HCT116 (cell line): ENCODE measurements around the gene SLC35E4. TPM values are rescaled to one million over a fixed set of nuclear protein-coding genes. Genes with fewer than 3 reads are reported as not detected.

Experiments
- ATAC-seq: fragments of 200-7000 bp; cut with Tn5 transposase; 2 replicates; pipeline ENCODE4 v1.9.1; 2020; ENCODE audit warnings: mild to moderate bottlenecking, moderate library complexity
- BruUV-seq: library from RNA; stranded (reverse); fragments of 400-500 nt; replicated peaks from 2 replicates; lab custom pipeline; 2021; lab: Mats Ljungman, UMichigan
- CTCF ChIA-PET: fragments of 300-600 bp; sonication (Branson Sonifier 250); formaldehyde crosslinking; loops from one replicate; lab custom pipeline; 2021; ENCODE audit warnings: antibody characterized with exemption; lab: Charles Lee
- POLR2A ChIA-PET: fragments of 300-600, 350-600 bp; sonication (Branson Sonifier 250); formaldehyde crosslinking; loops from one replicate; lab custom pipeline; 2021; ENCODE audit warnings: antibody characterized with exemption; lab: Charles Lee
- RAD21 ChIA-PET, 2 experiments: fragments of 300-600 bp; sonication (Branson Sonifier 250); formaldehyde crosslinking; loops; one replicate each; lab custom pipeline; 2023; ENCODE audit warnings: low total read pairs in 2 of 2; ENCODE audit not compliant: uncharacterized antibody in 2 of 2, unreplicated experiment in 2 of 2, low non-redundant PET in 1 of 2; lab: Charles Lee
- DNase-seq: peaks from one replicate; pipeline ENCODE4 v3.0.0-alpha.2; 2010; ENCODE audit warnings: low read depth, low spot score
- H2AFZ ChIP-seq: fragments of 200-600 bp; shearing (Covaris generic), sonication (generic); 2 replicates; pipeline ENCODE4 v1.6.1; 2017; ENCODE audit warnings: low read depth, mixed run types, mixed read lengths, antibody characterized with exemption, low read length; ENCODE audit not compliant: poor library complexity, severe bottlenecking
- H3K27ac ChIP-seq: 2 replicates; pipeline ENCODE4 v1.5.1; 2012; ENCODE audit warnings: low read depth, low read length
- H3K27me3 ChIP-seq: fragments of 200-600 bp; sonication (generic); 2 replicates; pipeline ENCODE4 v1.6.1; 2016; ENCODE audit warnings: mixed run types, low read length, mixed read lengths; ENCODE audit not compliant: insufficient read depth
- H3K36me3 ChIP-seq, 2 experiments: fragments of 200-500 bp in 1 of 2; fragments of 200-600 bp in 1 of 2; sonication (Bioruptor generic) in 1 of 2; sonication (generic) in 1 of 2; 2 replicates each; pipeline versions ENCODE4 v1.5.1 to v1.6.1; 2014 to 2016; ENCODE audit warnings: low read length in 2 of 2, inconsistent platforms in 1 of 2, mixed read lengths in 1 of 2, mixed run types in 1 of 2; ENCODE audit not compliant: insufficient read depth in 2 of 2, control insufficient read depth in 1 of 2
- H3K4me1 ChIP-seq, 2 experiments: fragments of 200-600 bp in 1 of 2; sonication (generic) in 1 of 2; 2 replicates each; pipeline versions ENCODE4 v1.5.1 to v1.6.1; 2012 to 2017; ENCODE audit warnings: low read length in 2 of 2, inconsistent platforms in 1 of 2, mild to moderate bottlenecking in 1 of 2, mixed read lengths in 1 of 2, mixed run types in 1 of 2, moderate library complexity in 1 of 2; ENCODE audit not compliant: insufficient read depth in 2 of 2, control insufficient read depth in 1 of 2
- H3K4me2 ChIP-seq: fragments of 200-600 bp; sonication (generic); 2 replicates; pipeline ENCODE4 v1.6.1; 2017; ENCODE audit warnings: mixed run types, low read length, mixed read lengths
- H3K4me3 ChIP-seq, 2 experiments: fragments of 200-600 bp in 1 of 2; sonication (generic) in 1 of 2; replicated peaks in 1 of 2; 2 replicates each; pipeline ENCODE4 v1.5.1; 2011 to 2016; ENCODE audit warnings: low read length in 2 of 2, control low read depth in 1 of 2, low read depth in 1 of 2, mild to moderate bottlenecking in 1 of 2, mixed read lengths in 1 of 2, mixed run types in 1 of 2
- H3K79me2 ChIP-seq: fragments of 200-600 bp; sonication (generic); 2 replicates; pipeline ENCODE4 v1.6.1; 2017; ENCODE audit warnings: mild to moderate bottlenecking, mixed run types, low read length, moderate library complexity, mixed read lengths; ENCODE audit not compliant: insufficient read depth
- H3K9ac ChIP-seq: fragments of 200-600 bp; sonication (generic); 2 replicates; pipeline ENCODE4 v1.6.1; 2016; ENCODE audit warnings: low read length, mixed read lengths
- H3K9me2 ChIP-seq: fragments of 200-600 bp; sonication (generic), shearing (Covaris generic); 2 replicates; pipeline ENCODE4 v1.6.1; 2017; ENCODE audit warnings: mixed run types, mild to moderate bottlenecking, moderate library complexity; ENCODE audit not compliant: insufficient read depth
- H3K9me3 ChIP-seq, 2 experiments: fragments of 200-500 bp in 1 of 2; fragments of 200-600 bp in 1 of 2; sonication (Bioruptor generic) in 1 of 2; sonication (generic) in 1 of 2; 2 replicates each; pipeline ENCODE4 v1.6.1; 2014 to 2017; ENCODE audit warnings: low read length in 2 of 2, mixed read lengths in 2 of 2, inconsistent platforms in 1 of 2, low read depth in 1 of 2, mild to moderate bottlenecking in 1 of 2, mixed run types in 1 of 2, moderate library complexity in 1 of 2; ENCODE audit not compliant: control insufficient read depth in 1 of 2, insufficient read depth in 1 of 2
- H4K20me1 ChIP-seq: fragments of 200-600 bp; sonication (generic), shearing (Covaris generic); 2 replicates; pipeline ENCODE4 v1.6.1; 2017; ENCODE audit warnings: mixed run types, mild to moderate bottlenecking, moderate library complexity; ENCODE audit not compliant: insufficient read depth
- CEBPB ChIP-seq: IDR thresholded peaks from 2 replicates; pipeline ENCODE4 v1.6.1; 2012; ENCODE audit warnings: low read depth
- EGR1 ChIP-seq: IDR thresholded peaks from 2 replicates; pipeline ENCODE4 v1.6.1; 2012; ENCODE audit warnings: low read depth
- ELF1 ChIP-seq: IDR thresholded peaks from 2 replicates; pipeline ENCODE4 v1.6.1; 2012; ENCODE audit warnings: low read depth, borderline replicate concordance
- EZH2 ChIP-seq: fragments of 200-600 bp; sonication (generic); IDR thresholded peaks from 2 replicates; pipeline ENCODE4 v1.6.1; 2017; ENCODE audit warnings: antibody characterized with exemption, mixed run types
- POLR2A ChIP-seq: IDR thresholded peaks from 2 replicates; pipeline ENCODE4 v1.7.0; 2011; ENCODE audit warnings: borderline replicate concordance; ENCODE audit not compliant: insufficient read depth, insufficient read length; ENCODE audit errors: extremely low read depth
- POLR2AphosphoS5 ChIP-seq: IDR thresholded peaks from 2 replicates; pipeline ENCODE4 v1.6.1; 2011; ENCODE audit warnings: mild to moderate bottlenecking, low read depth, low read length, moderate library complexity
- RAD21 ChIP-seq: IDR thresholded peaks from 2 replicates; pipeline ENCODE4 v1.6.1; 2012; ENCODE audit warnings: low read depth, mild to moderate bottlenecking
- SP1 ChIP-seq: IDR thresholded peaks from 2 replicates; pipeline ENCODE4 v1.6.1; 2012; ENCODE audit warnings: low read depth
- SRF ChIP-seq: IDR thresholded peaks from 2 replicates; pipeline ENCODE4 v1.6.1; 2012; ENCODE audit warnings: low read depth
- TCF7L2 ChIP-seq: IDR thresholded peaks from 2 replicates; pipeline ENCODE4 v1.7.0; 2011; ENCODE audit warnings: borderline replicate concordance, inconsistent platforms; ENCODE audit not compliant: insufficient read depth, insufficient read length; ENCODE audit errors: extremely low read depth
- ZFX ChIP-seq: fragments of 450-650 bp; IDR thresholded peaks from 2 replicates; pipeline ENCODE4 v1.6.1; 2017
- ZNF274 ChIP-seq: fragments of 200-500 bp; sonication (Bioruptor generic); IDR thresholded peaks from 2 replicates; pipeline ENCODE4 v1.6.1; 2014; ENCODE audit warnings: mild to moderate bottlenecking, low read depth, low read length, inconsistent platforms
- intact Hi-C: fragments of 100-400 bp; cut with micrococcal nuclease; formaldehyde crosslinking; loops from 2 replicates; pipeline ENCODE4 v1.10.0; 2022
- total RNA-seq: library from RNA; stranded (reverse); gene quantifications from one replicate; pipeline ENCODE4 v1.2.1, GENCODE V29; 2021; ENCODE audit not compliant: unreplicated experiment
- TF ChIP-seq, protein P1 (sequence below): IDR thresholded peaks from 2 replicates; pipeline ENCODE4 v1.6.1; 2012; ENCODE audit warnings: low read depth
- TF ChIP-seq, protein P2 (sequence below): IDR thresholded peaks from 2 replicates; pipeline ENCODE4 v1.6.1; 2011; ENCODE audit warnings: mild to moderate bottlenecking, low read length, moderate library complexity; ENCODE audit not compliant: insufficient replicate concordance; ENCODE audit errors: extremely low read depth
- TF ChIP-seq, protein P3 (sequence below): IDR thresholded peaks from 2 replicates; pipeline ENCODE4 v1.6.1; 2012
- TF ChIP-seq, protein P4 (sequence below): IDR thresholded peaks from 2 replicates; pipeline ENCODE4 v1.6.1; 2012
- TF ChIP-seq, protein P5 (sequence below), 3 experiments: fragments of 200-600 bp in 1 of 3; sonication (generic) in 1 of 3; IDR thresholded peaks in 2 of 3; conservative IDR thresholded peaks in 1 of 3; 2 replicates each; pipeline ENCODE4 v1.5.1; 2012 to 2017; ENCODE audit warnings: low read depth in 2 of 3, low read length in 2 of 3, antibody characterized with exemption in 1 of 3, borderline replicate concordance in 1 of 3, control low read depth in 1 of 3, mild to moderate bottlenecking in 1 of 3, mixed read lengths in 1 of 3, mixed run types in 1 of 3, moderate library complexity in 1 of 3; ENCODE audit not compliant: insufficient read depth in 1 of 3

The SLC35E4 gene
- total RNA-seq, 1 experiment from 2014 or later: 6.2 TPM

DNA sequence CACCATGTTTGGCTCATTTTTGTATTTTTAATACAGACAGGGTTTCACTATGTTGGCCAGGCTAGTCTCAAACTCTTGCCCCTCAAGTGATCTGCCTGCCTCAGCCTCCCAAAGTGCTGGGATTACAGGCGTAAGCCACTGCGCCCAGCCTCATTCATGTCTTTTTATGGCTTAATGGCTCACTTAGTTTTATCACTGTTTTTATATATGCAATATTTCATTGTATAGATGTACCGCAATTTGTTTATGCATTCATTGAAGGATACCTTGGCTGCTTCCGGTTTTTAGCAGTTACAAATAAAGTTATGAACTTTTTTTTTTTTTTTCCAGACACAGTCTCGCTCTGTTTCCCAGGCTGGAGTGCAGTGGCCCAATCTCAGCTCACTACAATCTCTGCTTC lies 34.1 kb upstream of the SLC35E4 start:
- no peak overlapping the region for H2AFZ ChIP-seq
- intact Hi-C loops: loop anchor here (10.0 kb wide), 1 partner anchor 153 kb away; no protein-coding TSS in a partner anchor
- peaks cover 8 to 16% of the 10 kb centered on the region in 2 experiments for H3K4me1 ChIP-seq
- no peaks in the 10 kb centered on the region for H3K9me2 ChIP-seq
- H3K27me3 ChIP-seq: no peaks in the 10 kb centered on the region
- ATAC-seq: no peak
- H3K4me2 ChIP-seq: no peak overlapping the region
- H4K20me1 ChIP-seq: no peaks in the 10 kb centered on the region
- no TSS peak for BruUV-seq
- no peak for DNase-seq
- TF ChIP-seq ZNF274: no peak
- TF ChIP-seq ZFX: no peak
- no peak for TF ChIP-seq CEBPB
- no peak for TF ChIP-seq TCF7L2
- TF ChIP-seq, protein P1, sequence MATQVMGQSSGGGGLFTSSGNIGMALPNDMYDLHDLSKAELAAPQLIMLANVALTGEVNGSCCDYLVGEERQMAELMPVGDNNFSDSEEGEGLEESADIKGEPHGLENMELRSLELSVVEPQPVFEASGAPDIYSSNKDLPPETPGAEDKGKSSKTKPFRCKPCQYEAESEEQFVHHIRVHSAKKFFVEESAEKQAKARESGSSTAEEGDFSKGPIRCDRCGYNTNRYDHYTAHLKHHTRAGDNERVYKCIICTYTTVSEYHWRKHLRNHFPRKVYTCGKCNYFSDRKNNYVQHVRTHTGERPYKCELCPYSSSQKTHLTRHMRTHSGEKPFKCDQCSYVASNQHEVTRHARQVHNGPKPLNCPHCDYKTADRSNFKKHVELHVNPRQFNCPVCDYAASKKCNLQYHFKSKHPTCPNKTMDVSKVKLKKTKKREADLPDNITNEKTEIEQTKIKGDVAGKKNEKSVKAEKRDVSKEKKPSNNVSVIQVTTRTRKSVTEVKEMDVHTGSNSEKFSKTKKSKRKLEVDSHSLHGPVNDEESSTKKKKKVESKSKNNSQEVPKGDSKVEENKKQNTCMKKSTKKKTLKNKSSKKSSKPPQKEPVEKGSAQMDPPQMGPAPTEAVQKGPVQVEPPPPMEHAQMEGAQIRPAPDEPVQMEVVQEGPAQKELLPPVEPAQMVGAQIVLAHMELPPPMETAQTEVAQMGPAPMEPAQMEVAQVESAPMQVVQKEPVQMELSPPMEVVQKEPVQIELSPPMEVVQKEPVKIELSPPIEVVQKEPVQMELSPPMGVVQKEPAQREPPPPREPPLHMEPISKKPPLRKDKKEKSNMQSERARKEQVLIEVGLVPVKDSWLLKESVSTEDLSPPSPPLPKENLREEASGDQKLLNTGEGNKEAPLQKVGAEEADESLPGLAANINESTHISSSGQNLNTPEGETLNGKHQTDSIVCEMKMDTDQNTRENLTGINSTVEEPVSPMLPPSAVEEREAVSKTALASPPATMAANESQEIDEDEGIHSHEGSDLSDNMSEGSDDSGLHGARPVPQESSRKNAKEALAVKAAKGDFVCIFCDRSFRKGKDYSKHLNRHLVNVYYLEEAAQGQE: no peak
- TF ChIP-seq, protein P2, sequence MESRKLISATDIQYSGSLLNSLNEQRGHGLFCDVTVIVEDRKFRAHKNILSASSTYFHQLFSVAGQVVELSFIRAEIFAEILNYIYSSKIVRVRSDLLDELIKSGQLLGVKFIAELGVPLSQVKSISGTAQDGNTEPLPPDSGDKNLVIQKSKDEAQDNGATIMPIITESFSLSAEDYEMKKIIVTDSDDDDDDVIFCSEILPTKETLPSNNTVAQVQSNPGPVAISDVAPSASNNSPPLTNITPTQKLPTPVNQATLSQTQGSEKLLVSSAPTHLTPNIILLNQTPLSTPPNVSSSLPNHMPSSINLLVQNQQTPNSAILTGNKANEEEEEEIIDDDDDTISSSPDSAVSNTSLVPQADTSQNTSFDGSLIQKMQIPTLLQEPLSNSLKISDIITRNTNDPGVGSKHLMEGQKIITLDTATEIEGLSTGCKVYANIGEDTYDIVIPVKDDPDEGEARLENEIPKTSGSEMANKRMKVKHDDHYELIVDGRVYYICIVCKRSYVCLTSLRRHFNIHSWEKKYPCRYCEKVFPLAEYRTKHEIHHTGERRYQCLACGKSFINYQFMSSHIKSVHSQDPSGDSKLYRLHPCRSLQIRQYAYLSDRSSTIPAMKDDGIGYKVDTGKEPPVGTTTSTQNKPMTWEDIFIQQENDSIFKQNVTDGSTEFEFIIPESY: no peak
- TF ChIP-seq, protein P3, sequence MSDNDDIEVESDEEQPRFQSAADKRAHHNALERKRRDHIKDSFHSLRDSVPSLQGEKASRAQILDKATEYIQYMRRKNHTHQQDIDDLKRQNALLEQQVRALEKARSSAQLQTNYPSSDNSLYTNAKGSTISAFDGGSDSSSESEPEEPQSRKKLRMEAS: no peak
- no peak for TF ChIP-seq EZH2
- TF ChIP-seq, protein P4, sequence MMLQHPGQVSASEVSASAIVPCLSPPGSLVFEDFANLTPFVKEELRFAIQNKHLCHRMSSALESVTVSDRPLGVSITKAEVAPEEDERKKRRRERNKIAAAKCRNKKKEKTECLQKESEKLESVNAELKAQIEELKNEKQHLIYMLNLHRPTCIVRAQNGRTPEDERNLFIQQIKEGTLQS: no peak
- no peak for TF ChIP-seq POLR2AphosphoS5
- TF ChIP-seq EGR1: no peak
- TF ChIP-seq ELF1: no peak
- TF ChIP-seq POLR2A: no peak
- TF ChIP-seq SRF: no peak
- TF ChIP-seq SP1: no peak
- TF ChIP-seq RAD21: no peak
- TF ChIP-seq, protein P5, sequence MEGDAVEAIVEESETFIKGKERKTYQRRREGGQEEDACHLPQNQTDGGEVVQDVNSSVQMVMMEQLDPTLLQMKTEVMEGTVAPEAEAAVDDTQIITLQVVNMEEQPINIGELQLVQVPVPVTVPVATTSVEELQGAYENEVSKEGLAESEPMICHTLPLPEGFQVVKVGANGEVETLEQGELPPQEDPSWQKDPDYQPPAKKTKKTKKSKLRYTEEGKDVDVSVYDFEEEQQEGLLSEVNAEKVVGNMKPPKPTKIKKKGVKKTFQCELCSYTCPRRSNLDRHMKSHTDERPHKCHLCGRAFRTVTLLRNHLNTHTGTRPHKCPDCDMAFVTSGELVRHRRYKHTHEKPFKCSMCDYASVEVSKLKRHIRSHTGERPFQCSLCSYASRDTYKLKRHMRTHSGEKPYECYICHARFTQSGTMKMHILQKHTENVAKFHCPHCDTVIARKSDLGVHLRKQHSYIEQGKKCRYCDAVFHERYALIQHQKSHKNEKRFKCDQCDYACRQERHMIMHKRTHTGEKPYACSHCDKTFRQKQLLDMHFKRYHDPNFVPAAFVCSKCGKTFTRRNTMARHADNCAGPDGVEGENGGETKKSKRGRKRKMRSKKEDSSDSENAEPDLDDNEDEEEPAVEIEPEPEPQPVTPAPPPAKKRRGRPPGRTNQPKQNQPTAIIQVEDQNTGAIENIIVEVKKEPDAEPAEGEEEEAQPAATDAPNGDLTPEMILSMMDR (IDR thresholded peaks at IDR 0.05 in 2 of 3, conservative IDR thresholded peaks at IDR 0.05 in 1 of 3; ENCODE audit: borderline replicate concordance in 1 of 3, insufficient read depth in 1 of 3, low read depth in 2 of 3, low read length in 2 of 3): no peak
- TF ChIP-seq, all 23 proteins: peak for 0
- Histone ChIP-seq H3K27ac (no peak overlapping the region), H3K79me2 (no peaks in the 10 kb centered on the region), H3K9me3 (no peaks in the 10 kb centered on the region), H3K36me3 (no peaks in the 10 kb centered on the region), H3K9ac (no peak overlapping the region), H3K4me3 (no peak overlapping the region)
- POLR2A ChIA-PET: no interaction called here
- CTCF ChIA-PET: interaction anchor here (0.7 to 1.8 kb wide), 9 partner anchors 9 to 318 kb away, joined by 3 to 11 read pairs (median 4); partner anchors contain the start of gene PES1
- RAD21 ChIA-PET: no interaction called here
